ENCODE data around the gene SUPT3H.
A peak's percentile ranks its signal among the peaks of the same experiment; 100 is the strongest.

Gene SUPT3H

GRCh38 chr6:45420083-45420908 lies 42.6 kb upstream of the SUPT3H start:
- Histone ChIP-seq H3K36me3 (ENCODE audit: control insufficient read depth in 2 of 2, insufficient read depth in 2 of 2, low read length in 2 of 2) (no peaks in the 10 kb centered on the region), H3K9me3 (ENCODE audit: control insufficient read depth in 2 of 2, low read length in 2 of 2) (no peaks in the 10 kb centered on the region), H3K9ac (ENCODE audit: low read depth in 1 of 2, low read length in 2 of 2) (peak overlapping the region; percentile 10 to 56), H3K4me1 (ENCODE audit: control insufficient read depth in 2 of 2, insufficient read depth in 2 of 2, low read length in 2 of 2) (peaks cover 8 to 21% of the 10 kb centered on the region in 2 donors), H3K4me3 (ENCODE audit: low read length in 2 of 2) (peak overlapping the region; percentile 50 to 73), H3K27ac (ENCODE audit: low read depth in 2 of 2, low read length in 2 of 2) (peak overlapping the region; percentile 65 to 75), H3K27me3 (ENCODE audit: control insufficient read depth in 2 of 2, insufficient read depth in 2 of 2, low read length in 2 of 2) (peaks cover 25 to 47% of the 10 kb centered on the region in 2 donors)

- no peaks in the 10 kb centered on the region for H3K9me3 ChIP-seq (ENCODE audit: control insufficient read depth in 2 of 2, low read length in 2 of 2)
- H3K4me3 ChIP-seq (ENCODE audit: low read length in 2 of 2) = peak overlapping the region; percentile 50 to 73
- peak overlapping the region; percentile 25 to 65 for H3K27ac ChIP-seq (ENCODE audit: low read depth in 2 of 2, low read length in 2 of 2)
- no peaks in the 10 kb centered on the region for H3K36me3 ChIP-seq (ENCODE audit: control insufficient read depth in 2 of 2, insufficient read depth in 2 of 2, low read length in 2 of 2)
- H3K4me1 ChIP-seq (ENCODE audit: control insufficient read depth in 2 of 2, insufficient read depth in 2 of 2, low read length in 2 of 2) = peaks cover 8 to 21% of the 10 kb centered on the region in 2 donors
- peaks cover 27 to 49% of the 10 kb centered on the region in 2 donors for H3K27me3 ChIP-seq (ENCODE audit: control insufficient read depth in 2 of 2, insufficient read depth in 2 of 2, low read length in 2 of 2)
- peak overlapping the region; percentile 17 to 56 for H3K9ac ChIP-seq (ENCODE audit: low read depth in 1 of 2, low read length in 2 of 2)
These were observed 41.9 kb upstream of the SUPT3H start for GRCh38 chr6:45419571-45420082.

GRCh38 chr6:45417436-45417835 lies 39.7 kb upstream of the SUPT3H start:
- H3K27me3 ChIP-seq (ENCODE audit: control insufficient read depth in 2 of 2, insufficient read depth in 2 of 2, low read length in 2 of 2) = peaks cover 24 to 45% of the 10 kb centered on the region in 2 donors
- H3K27ac ChIP-seq (ENCODE audit: low read depth in 2 of 2, low read length in 2 of 2) = no peak overlapping the region
- H3K4me1 ChIP-seq (ENCODE audit: control insufficient read depth in 2 of 2, insufficient read depth in 2 of 2, low read length in 2 of 2) = peaks cover 8 to 11% of the 10 kb centered on the region in 2 donors

GRCh38 chr6:45416700-45417099 lies 39.0 kb upstream of the SUPT3H start:
- Histone ChIP-seq H3K36me3 (ENCODE audit: control insufficient read depth in 2 of 2, insufficient read depth in 2 of 2, low read length in 2 of 2) (no peaks in the 10 kb centered on the region), H3K27me3 (ENCODE audit: control insufficient read depth in 2 of 2, insufficient read depth in 2 of 2, low read length in 2 of 2) (peaks cover 24 to 41% of the 10 kb centered on the region in 2 donors), H3K4me3 (ENCODE audit: low read length in 2 of 2) (no peak overlapping the region), H3K27ac (ENCODE audit: low read depth in 2 of 2, low read length in 2 of 2) (no peak overlapping the region), H3K9me3 (ENCODE audit: control insufficient read depth in 2 of 2, low read length in 2 of 2) (no peaks in the 10 kb centered on the region), H3K9ac (ENCODE audit: low read depth in 1 of 2, low read length in 2 of 2) (no peak overlapping the region), H3K4me1 (ENCODE audit: control insufficient read depth in 2 of 2, insufficient read depth in 2 of 2, low read length in 2 of 2) (peaks cover 5 to 8% of the 10 kb centered on the region in 2 donors)

More at GRCh38 chr6:45417436-45417835, 39.7 kb upstream of the SUPT3H start:
- Histone ChIP-seq H3K36me3 (ENCODE audit: control insufficient read depth in 2 of 2, insufficient read depth in 2 of 2, low read length in 2 of 2) (no peaks in the 10 kb centered on the region), H3K9me3 (ENCODE audit: control insufficient read depth in 2 of 2, low read length in 2 of 2) (no peaks in the 10 kb centered on the region), H3K4me3 (ENCODE audit: low read length in 2 of 2) (no peak overlapping the region), H3K9ac (ENCODE audit: low read depth in 1 of 2, low read length in 2 of 2) (no peak overlapping the region)

GRCh38 chr6:45415788-45416518 lies 38.2 kb upstream of the SUPT3H start:
- Histone ChIP-seq H3K9me3 (ENCODE audit: control insufficient read depth in 2 of 2, low read length in 2 of 2) (no peaks in the 10 kb centered on the region), H3K4me1 (ENCODE audit: control insufficient read depth in 2 of 2, insufficient read depth in 2 of 2, low read length in 2 of 2) (peaks cover 0 to 5% of the 10 kb centered on the region in 2 donors), H3K27ac (ENCODE audit: low read depth in 2 of 2, low read length in 2 of 2) (peak overlapping the region in 1 of 2 donors; percentile 38), H3K9ac (ENCODE audit: low read depth in 1 of 2, low read length in 2 of 2) (no peak overlapping the region), H3K27me3 (ENCODE audit: control insufficient read depth in 2 of 2, insufficient read depth in 2 of 2, low read length in 2 of 2) (peaks cover 23 to 34% of the 10 kb centered on the region in 2 donors), H3K4me3 (ENCODE audit: low read length in 2 of 2) (no peak overlapping the region), H3K36me3 (ENCODE audit: control insufficient read depth in 2 of 2, insufficient read depth in 2 of 2, low read length in 2 of 2) (no peaks in the 10 kb centered on the region)

- no peaks in the 10 kb centered on the region for H3K36me3 ChIP-seq (ENCODE audit: control insufficient read depth in 2 of 2, insufficient read depth in 2 of 2, low read length in 2 of 2)
- H3K27me3 ChIP-seq (ENCODE audit: control insufficient read depth in 2 of 2, insufficient read depth in 2 of 2, low read length in 2 of 2) = peaks cover 16 to 28% of the 10 kb centered on the region in 2 donors
- no peak overlapping the region for H3K4me3 ChIP-seq (ENCODE audit: low read length in 2 of 2)
- H3K4me1 ChIP-seq (ENCODE audit: control insufficient read depth in 2 of 2, insufficient read depth in 2 of 2, low read length in 2 of 2) = peaks cover 0 to 5% of the 10 kb centered on the region in 2 donors
- H3K9me3 ChIP-seq (ENCODE audit: control insufficient read depth in 2 of 2, low read length in 2 of 2) = no peaks in the 10 kb centered on the region
- peak overlapping the region in 1 of 2 donors; percentile 38 for H3K27ac ChIP-seq (ENCODE audit: low read depth in 2 of 2, low read length in 2 of 2)
- no peak overlapping the region for H3K9ac ChIP-seq (ENCODE audit: low read depth in 1 of 2, low read length in 2 of 2)
These were observed 37.6 kb upstream of the SUPT3H start for GRCh38 chr6:45415315-45415714.

- Histone ChIP-seq H3K27me3 (ENCODE audit: control insufficient read depth in 2 of 2, insufficient read depth in 2 of 2, low read length in 2 of 2) (peaks cover 6% of the 10 kb centered on the region in 2 donors), H3K4me1 (ENCODE audit: control insufficient read depth in 2 of 2, insufficient read depth in 2 of 2, low read length in 2 of 2) (no peaks in the 10 kb centered on the region), H3K9me3 (ENCODE audit: control insufficient read depth in 2 of 2, low read length in 2 of 2) (no peaks in the 10 kb centered on the region), H3K4me3 (ENCODE audit: low read length in 2 of 2) (no peak overlapping the region), H3K27ac (ENCODE audit: low read depth in 2 of 2, low read length in 2 of 2) (no peak overlapping the region), H3K36me3 (ENCODE audit: control insufficient read depth in 2 of 2, insufficient read depth in 2 of 2, low read length in 2 of 2) (no peaks in the 10 kb centered on the region), H3K9ac (ENCODE audit: low read depth in 1 of 2, low read length in 2 of 2) (no peak overlapping the region)
These were observed 34.2 kb upstream of the SUPT3H start for GRCh38 chr6:45411959-45412358.

- H3K27ac ChIP-seq (ENCODE audit: low read depth in 2 of 2, low read length in 2 of 2) = no peak overlapping the region
- H3K36me3 ChIP-seq (ENCODE audit: control insufficient read depth in 2 of 2, insufficient read depth in 2 of 2, low read length in 2 of 2) = no peaks in the 10 kb centered on the region
- H3K9ac ChIP-seq (ENCODE audit: low read depth in 1 of 2, low read length in 2 of 2) = no peak overlapping the region
- H3K27me3 ChIP-seq (ENCODE audit: control insufficient read depth in 2 of 2, insufficient read depth in 2 of 2, low read length in 2 of 2) = peaks cover 0 to 3% of the 10 kb centered on the region in 2 donors
- H3K4me1 ChIP-seq (ENCODE audit: control insufficient read depth in 2 of 2, insufficient read depth in 2 of 2, low read length in 2 of 2) = no peaks in the 10 kb centered on the region
- H3K9me3 ChIP-seq (ENCODE audit: control insufficient read depth in 2 of 2, low read length in 2 of 2) = no peaks in the 10 kb centered on the region
- no peak overlapping the region for H3K4me3 ChIP-seq (ENCODE audit: low read length in 2 of 2)
These were observed 22.3 kb upstream of the SUPT3H start for GRCh38 chr6:45400021-45400420.

- H3K4me1 ChIP-seq (ENCODE audit: control insufficient read depth in 2 of 2, insufficient read depth in 2 of 2, low read length in 2 of 2) = no peaks in the 10 kb centered on the region
- no peak overlapping the region for H3K27ac ChIP-seq (ENCODE audit: low read depth in 2 of 2, low read length in 2 of 2)
- H3K9ac ChIP-seq (ENCODE audit: low read depth in 1 of 2, low read length in 2 of 2) = no peak overlapping the region
- H3K27me3 ChIP-seq (ENCODE audit: control insufficient read depth in 2 of 2, insufficient read depth in 2 of 2, low read length in 2 of 2) = peaks cover 0 to 3% of the 10 kb centered on the region in 2 donors
- no peaks in the 10 kb centered on the region for H3K36me3 ChIP-seq (ENCODE audit: control insufficient read depth in 2 of 2, insufficient read depth in 2 of 2, low read length in 2 of 2)
- H3K4me3 ChIP-seq (ENCODE audit: low read length in 2 of 2) = no peak overlapping the region
- no peaks in the 10 kb centered on the region for H3K9me3 ChIP-seq (ENCODE audit: control insufficient read depth in 2 of 2, low read length in 2 of 2)
These were observed 20.5 kb upstream of the SUPT3H start for GRCh38 chr6:45398075-45398813.
